Muscle of leg (tissue), 11 donors: Measurements from ENCODE around the gene EIF3D. TPM values are rescaled to one million over a fixed set of nuclear protein-coding genes. Genes with fewer than 3 reads are reported as not detected.
A peak's percentile ranks its signal among the peaks of the same experiment; 100 is the strongest.

Experiments
- DNase-seq: peaks from one replicate; pipeline ENCODE4 v3.0.0; 2013
- H3K27ac ChIP-seq: one replicate; pipeline ENCODE4 v1.5.1; 2013; ENCODE audit warnings: mild to moderate bottlenecking, low read length, control low read depth
- H3K27me3 ChIP-seq: one replicate; pipeline ENCODE4 v1.6.1; 2013; ENCODE audit warnings: low read length; ENCODE audit not compliant: control insufficient read depth, insufficient read depth
- H3K36me3 ChIP-seq: one replicate; pipeline ENCODE4 v1.6.1; 2013; ENCODE audit warnings: low read length; ENCODE audit not compliant: control insufficient read depth, insufficient read depth
- H3K4me1 ChIP-seq: one replicate; pipeline ENCODE4 v1.6.1; 2013; ENCODE audit warnings: low read length; ENCODE audit not compliant: control insufficient read depth, insufficient read depth
- H3K4me3 ChIP-seq: one replicate; pipeline ENCODE4 v1.5.1; 2013; ENCODE audit warnings: low read length, control low read depth
- H3K9me3 ChIP-seq: replicated peaks from 2 replicates; pipeline ENCODE4 v1.6.1; 2013; ENCODE audit warnings: low read depth, low read length; ENCODE audit not compliant: control insufficient read depth
- WGBS: methylation state at CpG from one replicate; pipeline ENCODE4 v1.1.5; 2013; ENCODE audit warnings: missing lambda C conversion rate; ENCODE audit not compliant: insufficient coverage; 5-methylcytosine and 5-hydroxymethylcytosine counted together
- polyA plus RNA-seq, 8 donors: library from polyadenylated mRNA; unstranded; fragments of 120-200 nt; gene quantifications; one replicate each; pipeline versions ENCODE4 v1.2.1 to v1.2.3, GENCODE V29; 2013; ENCODE audit warnings: inconsistent platforms in 1 of 8, low replicate concordance in 1 of 8; ENCODE audit not compliant: insufficient read length in 8 of 8, insufficient read depth in 1 of 8
- total RNA-seq: library from RNA; stranded (reverse); fragments of 120-200 nt; gene quantifications from one replicate; pipeline ENCODE4 v1.2.4, GENCODE V29; 2013

The EIF3D gene
- total and polyA plus RNA-seq, 9 donors, result 170 to 214 (median 190) TPM

GRCh38 chr22:36492109-36492508, 36.9 kb downstream of the EIF3D start:
- Histone ChIP-seq H3K4me3 (no peak overlapping the region), H3K27me3 (no peaks in the 10 kb centered on the region), H3K27ac (peak overlapping the region; percentile 62), H3K4me1 (peaks cover 15% of the 10 kb centered on the region), H3K36me3 (peaks cover 56% of the 10 kb centered on the region), H3K9me3 (no peaks in the 10 kb centered on the region)
- DNase-seq, result peak; percentile 81
- 100% methylated on average over 1 of the region's 5 CpGs for WGBS

DNA sequence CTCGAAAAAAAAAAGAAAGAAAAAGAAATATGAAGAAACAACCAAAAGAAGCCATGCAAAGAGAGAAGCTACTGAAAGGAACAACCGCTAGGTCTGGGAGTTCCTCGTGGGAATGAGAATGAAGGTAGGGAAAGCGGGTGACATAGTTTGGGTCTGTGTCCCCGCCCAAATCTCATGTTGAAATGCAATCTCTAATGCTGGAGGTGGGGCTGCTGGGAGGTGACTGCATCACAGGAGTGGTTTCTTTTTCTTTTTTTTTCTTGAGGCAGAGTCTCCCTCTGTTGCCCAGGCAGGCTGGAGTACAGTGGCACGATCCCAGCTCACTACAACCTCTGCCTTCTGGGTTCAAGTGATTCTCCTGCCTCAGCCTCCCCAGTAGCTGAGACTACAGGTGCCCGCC, 37.8 kb downstream of the EIF3D start:
- H3K4me3 ChIP-seq, result no peak overlapping the region
- DNase-seq, result no peak
- no peaks in the 10 kb centered on the region for H3K9me3 ChIP-seq
- H3K27ac ChIP-seq, result no peak overlapping the region
- peaks cover 56% of the 10 kb centered on the region for H3K36me3 ChIP-seq
- H3K4me1 ChIP-seq, result peaks cover 15% of the 10 kb centered on the region
- 87% methylated on average over 5 of the region's 7 CpGs for WGBS
- H3K27me3 ChIP-seq, result no peaks in the 10 kb centered on the region

GRCh38 chr22:36486619-36487384, 42.2 kb downstream of the EIF3D start:
- WGBS, result 88% methylated on average over 12 of the region's 13 CpGs
- H3K9me3 ChIP-seq, result no peaks in the 10 kb centered on the region
- peaks cover 11% of the 10 kb centered on the region for H3K4me1 ChIP-seq
- peaks cover 35% of the 10 kb centered on the region for H3K36me3 ChIP-seq
- no peak overlapping the region for H3K4me3 ChIP-seq
- no peak for DNase-seq
- no peak overlapping the region for H3K27ac ChIP-seq
- H3K27me3 ChIP-seq, result no peaks in the 10 kb centered on the region

DNA sequence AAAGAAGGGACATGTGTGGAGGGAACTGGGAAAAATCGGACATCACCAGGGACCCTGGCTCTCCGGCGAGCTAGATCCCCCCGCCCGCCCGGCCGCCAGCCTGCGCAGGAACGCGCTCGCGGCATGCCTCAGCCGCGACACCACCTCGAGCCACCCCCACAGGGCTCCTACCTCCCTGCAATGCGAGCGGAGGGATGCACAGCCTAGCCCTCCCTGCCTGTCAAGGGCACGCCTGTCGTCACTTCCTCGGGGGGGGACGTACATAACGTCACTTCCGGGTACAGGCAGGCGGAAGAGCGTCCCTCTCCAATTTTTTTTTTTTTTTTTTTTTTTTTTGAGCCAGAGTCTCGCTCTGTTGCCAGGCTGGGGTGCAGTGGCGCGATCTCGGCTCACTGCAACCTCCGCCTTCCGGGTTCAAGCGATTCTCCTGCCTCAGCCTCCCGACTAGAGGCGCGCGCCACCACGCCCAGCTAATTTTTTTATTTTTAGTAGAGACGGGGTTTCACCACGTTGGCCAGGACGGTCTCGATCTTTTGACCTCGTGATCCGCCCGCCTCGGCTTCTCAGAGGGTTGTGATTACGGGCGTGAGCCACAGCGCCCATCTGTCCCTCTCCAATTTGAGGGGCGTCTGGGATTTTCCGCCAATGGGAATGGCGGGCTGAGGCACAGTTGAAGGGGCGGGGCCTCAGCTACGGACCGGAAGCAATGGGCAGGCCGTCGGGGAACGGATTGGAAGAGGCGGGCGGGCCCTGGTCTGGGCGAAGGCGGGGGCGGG, 47.4 kb downstream of the EIF3D start, which contains the start of gene TXN2:
Gene TXN2, minus strand, starts transcription at position 248 of the 776 bp plus-strand sequence. CDS start 803 bp downstream, outside the sequence.
- Histone ChIP-seq H3K4me1 (peaks cover 15% of the 10 kb centered on the region), H3K4me3 (peak within 1 kb of the TSS; percentile 92), H3K27me3 (no peaks in the 10 kb centered on the region), H3K9me3 (no peaks in the 10 kb centered on the region), H3K27ac (peak within 1 kb of the TSS; percentile 99), H3K36me3 (peaks cover 41% of the 10 kb centered on the region)
- WGBS, result under 1% methylated on average over 34 of the region's 62 CpGs
- DNase-seq, result peak; percentile 99

GRCh38 chr22:36480941-36481392, 48.0 kb downstream of the EIF3D start:
- Histone ChIP-seq H3K27me3 (no peaks in the 10 kb centered on the region), H3K4me1 (peaks cover 15% of the 10 kb centered on the region), H3K4me3 (peak overlapping the region; percentile 92), H3K36me3 (peaks cover 42% of the 10 kb centered on the region), H3K27ac (peak overlapping the region; percentile 99), H3K9me3 (no peaks in the 10 kb centered on the region)
- 15% methylated on average over 4 of the region's 9 CpGs for WGBS
- DNase-seq, result no peak

- Histone ChIP-seq H3K27ac (no peak overlapping the region), H3K4me3 (no peak overlapping the region), H3K27me3 (no peaks in the 10 kb centered on the region), H3K4me1 (peaks cover 15% of the 10 kb centered on the region), H3K36me3 (peaks cover 62% of the 10 kb centered on the region), H3K9me3 (no peaks in the 10 kb centered on the region)
- no peak for DNase-seq
- no CpG with 5 or more reads among the region's 4 CpGs for WGBS
These were observed 50.0 kb downstream of the EIF3D start for GRCh38 chr22:36478966-36479365.

DNA sequence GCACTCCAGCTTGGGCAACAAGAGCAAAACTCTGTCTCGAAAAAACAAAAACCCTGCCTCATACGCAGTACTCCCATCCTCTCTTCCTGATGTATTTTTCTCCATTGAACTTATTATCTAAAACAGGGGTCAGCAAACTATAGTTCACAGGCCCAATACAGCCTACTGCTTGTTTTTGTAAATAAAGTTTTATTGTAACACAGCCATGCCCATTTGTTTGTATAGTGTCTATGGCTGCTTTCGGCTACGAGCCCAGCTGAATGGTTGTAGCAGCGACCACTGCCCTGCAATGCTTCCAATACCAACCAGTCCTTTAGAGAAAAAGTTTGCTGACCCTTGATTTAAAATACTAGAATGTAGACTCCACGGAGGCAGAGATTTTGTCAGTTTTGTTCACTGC, 53.6 kb downstream of the EIF3D start:
- no peak for DNase-seq
- H3K9me3 ChIP-seq, result no peaks in the 10 kb centered on the region
- peaks cover 4% of the 10 kb centered on the region for H3K4me1 ChIP-seq
- H3K27ac ChIP-seq, result no peak overlapping the region
- peaks cover 90% of the 10 kb centered on the region for H3K36me3 ChIP-seq
- no peak overlapping the region for H3K4me3 ChIP-seq
- WGBS, result 100% methylated on average over 1 of the region's 6 CpGs
- no peaks in the 10 kb centered on the region for H3K27me3 ChIP-seq

DNA sequence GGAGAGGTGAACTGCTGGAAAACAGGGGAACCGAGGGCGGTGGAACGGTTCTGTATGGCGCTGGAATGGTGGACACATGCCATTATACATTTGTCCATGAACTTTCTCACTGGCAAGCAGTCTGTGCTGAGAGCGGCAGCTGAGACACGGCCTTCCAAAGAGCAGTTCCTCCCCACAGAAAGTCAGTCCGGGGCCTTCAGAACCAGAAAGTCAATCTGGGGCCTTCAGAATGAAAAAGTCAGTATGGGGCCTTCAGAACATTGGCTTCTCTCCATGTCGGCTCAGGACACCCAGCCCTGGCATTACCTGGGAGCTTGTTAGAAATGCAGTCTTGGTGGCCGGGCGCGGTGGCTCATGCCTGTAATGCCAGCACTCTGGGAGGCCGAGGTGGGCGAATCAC, 56.3 kb downstream of the EIF3D start:
- Histone ChIP-seq H3K4me1 (peaks cover 8% of the 10 kb centered on the region), H3K36me3 (peaks cover 80% of the 10 kb centered on the region), H3K9me3 (no peaks in the 10 kb centered on the region), H3K4me3 (no peak overlapping the region), H3K27me3 (no peaks in the 10 kb centered on the region), H3K27ac (no peak overlapping the region)
- WGBS, result 58% methylated on average over 5 of the region's 13 CpGs
- no peak for DNase-seq

DNA sequence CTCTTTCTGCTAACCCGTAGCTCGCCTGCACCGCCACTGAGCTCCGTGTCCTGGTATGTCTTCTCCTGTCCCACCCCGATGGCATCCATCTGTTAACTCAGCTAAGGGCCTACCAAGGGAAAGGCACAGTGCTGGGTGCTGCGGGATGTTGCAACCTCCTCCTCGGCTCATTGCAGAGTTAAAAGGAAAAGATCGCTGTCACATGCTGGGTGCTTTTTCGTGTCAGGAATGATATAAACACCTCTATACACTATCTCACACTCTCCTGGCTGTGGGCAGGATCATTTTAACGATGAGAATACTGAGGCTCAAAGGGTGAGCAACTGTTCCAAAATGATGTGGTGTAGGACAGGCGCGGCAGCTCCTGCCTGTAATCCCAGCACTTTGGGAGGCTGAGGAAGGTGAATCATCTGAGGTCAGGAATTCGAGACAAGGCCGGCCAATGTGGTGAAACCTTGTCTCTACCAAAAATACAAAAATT, 57.6 kb downstream of the EIF3D start:
- Histone ChIP-seq H3K36me3 (peaks cover 80% of the 10 kb centered on the region), H3K4me1 (peaks cover 13% of the 10 kb centered on the region), H3K27me3 (no peaks in the 10 kb centered on the region), H3K4me3 (no peak overlapping the region), H3K27ac (no peak overlapping the region), H3K9me3 (no peaks in the 10 kb centered on the region)
- 93% methylated on average over 7 of the region's 14 CpGs for WGBS
- DNase-seq, result no peak

DNA sequence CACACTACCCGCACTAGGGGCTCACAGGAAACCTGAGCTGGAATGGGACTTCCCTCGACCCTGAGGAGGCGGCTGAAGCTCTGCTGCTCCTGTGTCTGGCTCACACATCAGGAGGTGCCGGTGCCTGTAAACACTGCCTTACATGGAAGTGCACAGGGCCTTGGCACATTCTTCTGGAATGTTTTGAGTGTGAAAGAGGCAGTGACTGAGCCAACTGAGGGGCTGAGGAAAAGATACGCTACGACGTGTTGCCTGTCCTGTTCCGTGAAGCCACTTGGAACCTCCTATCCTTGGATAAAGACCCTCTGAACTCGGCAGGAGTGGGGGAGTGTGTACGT, 58.0 kb downstream of the EIF3D start:
- 55% methylated on average over 8 of the region's 10 CpGs for WGBS
- Histone ChIP-seq H3K4me3 (no peak overlapping the region), H3K27me3 (no peaks in the 10 kb centered on the region), H3K27ac (no peak overlapping the region), H3K36me3 (peaks cover 80% of the 10 kb centered on the region), H3K9me3 (no peaks in the 10 kb centered on the region), H3K4me1 (peaks cover 17% of the 10 kb centered on the region)
- no peak for DNase-seq
